Stimulated activated CD8-positive, alpha-beta memory T cell treated with anti-CD3 and anti-CD28 coated beads, Interleukin-4, amount 100 ng/mL, for 24 hours (primary cell): ENCODE results near the gene PIK3R3.
"Not testable (repeated sequence)": the region's sequence is repeated elsewhere in the genome, so short reads cannot be mapped to it uniquely, and the experiment has no call there.

ENCODE experiments used
- DNase-seq: peaks from one replicate; pipeline ENCODE4 v3.0.0-alpha.2; 2020; ENCODE audit warnings: low read depth

PIK3R3 gene

DNA sequence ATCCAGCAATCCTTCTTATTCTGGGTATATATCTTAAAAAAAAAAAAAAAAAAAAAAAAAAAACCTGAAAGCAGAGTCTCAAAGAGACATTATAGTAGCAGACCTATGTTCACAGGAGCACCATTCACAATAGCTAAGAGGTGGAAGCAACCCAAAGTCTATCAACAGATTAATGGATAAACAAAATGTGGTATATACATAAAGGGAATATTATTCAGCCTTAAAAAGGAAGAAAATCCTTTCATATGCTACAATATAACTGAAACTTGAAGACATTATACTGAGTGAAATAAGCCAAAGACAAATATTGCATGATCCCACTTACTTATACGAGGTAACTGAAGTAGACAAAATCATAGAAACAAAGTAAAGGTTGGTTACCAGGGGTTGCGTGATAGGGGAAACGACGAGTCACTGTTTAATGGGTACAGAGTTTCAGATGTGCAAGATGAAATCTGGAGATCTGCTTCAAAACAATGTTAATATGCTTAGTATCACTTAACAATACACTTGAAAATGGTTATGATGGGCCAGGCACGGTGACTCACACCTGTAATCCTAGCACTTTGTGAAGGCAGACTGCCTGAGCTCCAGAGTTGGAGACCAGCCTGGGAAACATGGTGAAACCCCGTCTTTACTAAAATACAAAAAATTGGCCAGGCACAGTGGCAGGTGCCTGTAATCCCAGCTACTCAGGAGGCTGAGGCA lies 29.5 kb downstream of the PIK3R3 start:
- DNase-seq, result no peak

DNA sequence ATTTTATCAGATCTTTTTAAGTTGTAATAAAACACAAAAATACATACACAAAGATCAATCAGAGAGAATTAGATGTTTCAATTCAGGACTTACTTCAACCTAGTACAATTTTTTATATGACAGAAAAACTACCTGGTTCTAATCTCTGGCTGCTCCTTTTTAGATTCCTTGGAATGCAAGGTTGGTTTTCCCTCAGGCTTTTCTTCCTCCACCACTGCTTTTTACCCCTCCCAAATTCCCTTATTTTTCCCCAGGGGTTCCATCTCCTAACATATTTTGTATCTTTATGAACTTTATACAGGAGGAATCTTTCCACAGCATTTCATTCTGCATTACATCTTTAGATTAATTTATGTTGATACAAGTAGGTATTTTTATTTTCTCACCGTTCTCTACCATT lies 33.2 kb downstream of the PIK3R3 start:
- DNase-seq, result no peak

DNA sequence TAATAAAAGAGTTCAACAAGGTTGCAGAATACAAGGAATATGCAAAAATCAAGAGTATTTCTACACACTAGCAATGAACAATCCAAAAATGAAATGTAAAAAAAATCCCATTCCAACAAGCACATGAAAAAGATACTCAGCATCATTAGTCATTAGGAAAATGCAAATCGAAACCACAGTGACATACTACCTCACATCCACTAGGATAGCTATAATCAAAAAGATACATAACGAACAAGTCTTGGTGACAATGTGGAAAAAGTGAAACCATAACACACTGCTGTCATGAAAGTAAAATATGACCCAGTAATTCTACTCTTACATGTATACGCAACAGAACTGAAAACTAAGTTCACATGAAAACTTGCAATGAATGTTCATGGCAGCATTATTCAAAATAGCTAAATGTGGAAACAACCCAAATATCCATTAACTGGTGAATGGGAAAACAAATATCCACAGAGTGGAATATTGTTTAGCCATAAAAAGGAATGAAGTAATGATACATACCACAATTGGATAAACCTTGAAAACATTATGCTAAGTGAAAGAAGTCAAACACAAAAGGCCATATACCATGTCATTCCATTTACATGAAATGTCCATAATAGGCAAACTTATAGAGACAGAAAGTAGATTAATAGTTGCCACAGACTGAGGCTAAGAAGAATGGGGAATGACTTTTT lies 34.3 kb downstream of the PIK3R3 start:
- no peak for DNase-seq

DNA sequence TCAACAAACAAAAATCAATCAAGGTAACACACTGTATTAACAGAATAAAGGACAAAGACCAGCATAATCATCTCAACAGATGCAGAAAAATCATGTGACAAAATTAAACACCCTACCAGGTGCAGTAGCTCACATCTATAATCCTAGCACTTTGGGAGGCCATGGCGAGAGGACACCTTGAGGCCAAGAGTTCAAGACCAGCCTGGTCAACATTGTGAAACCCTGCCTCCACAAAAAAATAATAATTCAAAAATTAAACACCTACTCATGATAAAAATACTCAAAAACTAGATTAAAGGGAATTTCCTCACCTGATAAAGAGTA lies 35.3 kb downstream of the PIK3R3 start:
- DNase-seq, result no peak

DNA sequence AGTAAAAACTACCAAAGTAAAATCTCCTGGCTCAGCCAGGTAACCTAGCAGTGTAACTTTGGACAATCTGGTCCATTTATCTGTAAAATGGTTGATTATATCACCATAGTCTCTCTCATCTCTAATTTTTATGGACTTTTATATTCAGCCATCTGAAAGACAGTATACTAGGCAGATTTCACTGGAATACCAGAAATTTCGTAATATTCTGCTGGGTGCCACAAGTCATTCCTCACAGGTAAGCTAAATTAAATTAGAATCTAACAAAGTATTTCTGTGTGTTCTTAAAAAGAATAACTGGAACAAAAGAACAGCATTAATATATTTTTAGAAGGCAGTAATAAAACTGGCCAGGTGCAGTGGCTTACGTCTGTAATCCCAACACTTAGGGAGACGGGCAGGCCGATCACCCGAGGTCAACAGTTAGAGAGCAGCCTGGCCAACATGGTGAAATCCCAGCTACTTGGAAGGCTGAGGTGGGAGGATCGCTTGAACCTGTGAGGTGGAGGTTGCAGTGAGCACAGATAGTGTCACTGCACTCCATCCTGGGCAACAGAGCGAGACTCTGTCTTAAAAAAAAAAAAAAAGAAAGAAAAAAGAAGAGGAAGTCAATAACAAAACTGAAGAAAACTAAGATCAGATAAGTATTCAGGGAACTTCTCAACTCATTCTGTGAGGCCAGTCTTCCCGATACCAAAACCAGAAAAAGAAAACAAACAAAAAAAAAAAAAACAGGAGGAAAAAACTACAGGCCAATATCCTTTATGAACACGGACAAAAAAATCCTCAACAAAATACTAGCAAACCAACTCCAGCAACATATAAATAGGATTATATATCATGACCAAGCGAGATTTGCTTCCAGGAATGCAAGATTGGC lies 35.9 kb downstream of the PIK3R3 start:
- no peak for DNase-seq

DNA sequence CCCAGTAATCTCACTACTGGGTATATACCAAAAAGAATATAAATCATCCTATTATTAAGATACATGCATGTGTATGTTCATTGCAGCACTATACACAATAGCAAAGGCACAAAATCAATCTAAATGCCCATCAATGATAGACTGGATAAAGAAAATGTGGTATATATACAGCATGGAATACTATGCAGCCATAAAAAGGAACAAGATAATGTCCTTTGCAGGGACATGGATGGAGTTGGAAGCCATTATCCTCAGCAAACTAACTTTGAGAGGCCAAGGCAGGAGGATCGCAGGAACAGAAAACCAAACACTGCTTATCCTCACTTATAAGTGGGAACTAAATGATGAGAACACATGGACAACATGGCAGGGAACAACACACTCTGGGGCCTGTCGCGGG lies 37.3 kb downstream of the PIK3R3 start:
- not testable (repeated sequence) for DNase-seq

DNA sequence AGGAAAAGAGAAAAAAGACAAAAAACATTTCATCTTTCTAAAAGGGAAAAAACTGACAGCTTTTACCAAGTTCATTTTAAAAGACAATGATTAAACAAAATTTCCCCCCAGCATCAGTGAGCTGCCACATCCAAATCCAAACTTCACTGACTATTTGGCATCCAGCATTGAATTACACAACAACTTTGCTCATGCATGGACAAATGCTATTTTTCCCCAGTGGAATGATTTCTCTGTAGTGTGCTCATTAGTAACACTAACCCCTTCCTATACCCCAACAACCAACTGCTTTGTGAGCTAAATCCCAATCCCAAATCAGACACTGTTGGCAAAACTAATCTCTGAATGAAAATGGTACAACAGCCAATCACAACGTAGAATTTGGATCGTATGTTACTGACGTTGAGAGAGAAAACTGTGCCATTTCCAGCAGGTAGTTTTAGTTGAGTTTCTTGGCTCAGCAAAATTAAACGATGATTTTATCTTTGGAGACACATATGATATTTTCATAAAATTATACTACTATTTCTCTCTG lies 37.9 kb downstream of the PIK3R3 start:
- DNase-seq, result no peak

DNA sequence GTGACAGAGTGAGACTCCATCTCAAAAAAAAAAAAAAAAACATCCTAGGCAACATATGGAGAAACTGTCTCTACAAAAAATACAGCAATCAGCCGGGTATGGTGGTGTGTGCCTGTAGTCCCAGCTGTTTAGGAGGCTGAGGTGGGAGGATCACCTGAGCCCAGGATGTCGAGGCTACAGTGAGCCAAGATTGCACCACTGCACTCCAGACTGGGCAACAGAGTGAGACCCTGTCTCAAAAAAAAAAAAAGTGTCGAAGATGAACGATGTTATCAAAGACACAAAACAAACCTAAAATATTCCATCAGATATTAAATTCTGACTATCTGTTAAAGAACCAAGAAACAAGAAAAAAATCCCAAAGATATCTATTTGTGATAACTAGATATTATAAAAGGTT lies 38.6 kb downstream of the PIK3R3 start:
- DNase-seq, result not testable (repeated sequence)

DNA sequence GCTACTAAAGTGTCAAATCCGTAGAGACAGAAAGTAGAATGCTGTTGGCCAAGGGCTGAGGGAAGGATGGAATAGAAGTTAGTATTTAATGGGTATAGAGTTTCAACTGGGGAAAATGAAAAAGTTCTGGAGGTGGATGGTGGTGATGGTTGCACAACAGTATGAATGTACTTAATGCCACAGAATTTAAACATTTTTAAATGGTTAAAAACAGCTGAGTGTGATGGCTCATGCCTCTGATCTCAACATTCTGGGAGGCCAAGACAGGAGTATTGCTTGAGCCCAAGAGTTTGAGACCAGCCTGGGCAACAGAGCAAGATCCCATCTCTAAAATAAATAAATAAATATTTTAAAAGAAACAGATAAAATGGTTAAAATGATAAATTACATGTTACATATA lies 44.5 kb downstream of the PIK3R3 start:
- no peak for DNase-seq

DNA sequence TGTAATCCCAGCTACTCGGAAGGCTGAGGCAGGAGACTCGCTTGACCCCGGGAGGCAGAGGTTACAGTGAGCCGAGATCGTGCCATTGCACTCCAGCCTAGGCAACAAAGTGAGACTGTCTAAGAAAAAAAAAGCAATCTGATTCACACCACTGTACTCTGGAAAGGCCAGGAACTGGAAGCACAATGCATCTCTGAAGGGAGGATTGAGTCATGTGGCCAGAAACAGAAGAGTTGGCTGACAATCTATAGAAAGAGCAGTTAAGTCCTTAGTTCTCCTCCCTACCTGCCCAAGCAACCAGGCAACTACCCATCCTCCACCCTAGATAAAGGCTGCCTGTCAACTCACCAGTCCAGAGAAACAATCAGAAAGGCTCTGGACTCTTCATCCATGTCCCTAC lies 45.9 kb downstream of the PIK3R3 start:
- no peak for DNase-seq

DNA sequence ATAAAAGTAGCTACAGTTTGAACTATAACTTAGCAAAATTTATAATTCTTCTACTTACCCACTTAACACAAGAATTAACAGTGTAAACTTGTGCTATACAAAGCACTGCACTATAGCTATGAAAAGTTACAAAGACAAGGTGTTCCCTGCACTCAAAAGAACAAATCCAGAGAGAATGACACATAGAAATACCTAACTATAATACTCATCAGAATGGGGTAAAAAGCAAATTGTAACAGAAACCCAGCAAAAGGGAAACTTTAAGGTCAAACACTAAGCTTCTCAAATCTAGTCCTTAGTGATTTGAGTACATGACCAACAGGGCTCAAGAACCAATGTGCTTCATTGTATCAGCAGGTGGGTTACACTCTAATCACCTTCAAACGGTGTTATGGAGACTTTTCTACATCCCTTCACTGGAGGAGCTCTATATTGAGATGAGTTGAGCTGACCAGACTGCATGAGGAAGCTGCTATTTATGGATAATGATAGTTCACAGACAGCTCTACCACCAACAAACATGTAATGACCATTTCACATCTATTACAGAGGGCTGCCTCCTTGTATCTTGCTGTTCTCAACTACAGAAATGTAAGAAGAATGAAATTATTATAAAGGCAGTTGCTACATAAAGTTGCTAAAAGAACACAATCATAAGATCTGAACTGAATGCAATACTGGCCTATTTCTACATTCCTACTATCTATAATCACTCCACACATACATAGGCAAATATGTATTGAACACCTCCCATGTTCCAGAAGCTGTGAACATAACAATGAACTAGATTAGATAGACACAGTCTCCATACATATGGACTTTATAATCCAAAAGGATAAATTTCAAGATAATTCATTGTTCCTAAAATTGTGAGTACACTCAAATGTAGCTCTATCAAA lies 47.6 kb downstream of the PIK3R3 start:
- no peak for DNase-seq

DNA sequence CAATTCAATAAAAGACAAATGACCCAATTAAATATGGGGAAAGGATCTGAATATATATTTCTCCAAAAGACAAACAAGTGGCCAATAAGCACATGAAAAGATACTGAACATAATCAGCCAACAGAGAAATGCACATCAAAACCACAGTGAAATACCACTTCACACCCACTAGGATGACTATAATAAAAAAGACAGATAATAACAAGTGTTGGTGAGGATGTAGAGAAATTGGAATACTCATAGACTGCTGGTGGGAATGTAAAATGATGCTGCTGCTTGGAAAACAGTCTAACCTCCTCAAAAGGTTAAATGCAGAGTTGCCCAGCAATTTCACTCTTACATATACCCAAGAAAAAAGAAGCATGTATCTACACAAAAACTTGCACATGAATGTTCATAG lies 48.9 kb downstream of the PIK3R3 start:
- DNase-seq, result no peak

DNA sequence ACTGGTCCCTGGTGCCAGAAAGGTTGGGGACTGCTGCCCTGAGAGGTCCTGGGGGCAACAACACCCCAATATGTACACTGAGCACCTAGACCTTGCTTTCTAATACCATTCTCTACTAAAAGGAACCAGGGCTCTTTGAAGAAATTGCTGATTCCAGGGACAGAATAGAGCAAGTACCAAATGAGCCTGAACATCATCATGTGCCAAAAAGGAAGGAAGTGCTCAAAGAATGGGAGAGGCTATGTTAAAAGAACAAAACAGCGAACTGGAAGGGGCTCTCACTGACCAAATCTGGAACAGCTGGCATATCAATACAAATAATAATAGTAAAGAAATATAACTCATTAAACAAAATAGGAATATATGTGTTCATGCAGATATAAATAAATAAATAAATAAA lies 50.8 kb downstream of the PIK3R3 start:
- no peak for DNase-seq

DNA sequence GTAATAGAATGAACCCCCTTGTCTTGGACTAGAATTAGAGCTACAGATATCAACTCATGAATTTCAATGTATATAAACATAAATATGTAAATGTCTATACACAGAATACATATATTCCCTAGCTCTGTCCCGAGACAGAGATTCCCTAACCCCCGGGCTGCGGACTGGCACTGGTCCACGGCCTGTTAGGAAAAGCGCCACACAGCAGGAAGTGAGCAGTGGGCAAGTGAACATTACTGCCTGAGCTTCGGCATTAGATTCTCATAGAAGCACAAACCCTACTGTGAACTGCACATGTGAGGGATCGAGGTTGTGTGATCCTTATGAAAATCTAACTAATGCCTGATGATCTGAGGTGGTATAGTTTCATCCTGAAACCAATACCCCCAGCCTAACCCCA lies 51.2 kb downstream of the PIK3R3 start:
- no peak for DNase-seq

DNA sequence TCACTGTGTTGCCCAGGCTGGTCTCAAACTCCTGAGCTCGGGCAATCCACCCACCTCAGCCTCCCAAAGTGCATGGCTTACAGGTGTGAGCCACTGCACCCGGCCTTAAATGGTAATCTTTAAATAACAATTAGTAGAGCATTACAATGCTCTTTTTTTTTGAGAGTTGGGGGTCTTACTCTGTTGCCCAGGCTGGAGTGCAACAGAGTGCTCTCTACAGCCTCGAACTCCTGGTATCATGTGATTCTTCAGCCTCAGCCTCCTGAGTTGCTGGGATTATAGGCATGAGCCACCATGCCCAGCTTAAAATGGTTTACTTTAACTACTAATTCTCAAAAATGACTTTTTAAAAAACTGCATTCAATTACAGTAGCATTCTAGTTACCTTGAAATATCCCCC lies 52.2 kb downstream of the PIK3R3 start:
- DNase-seq, result no peak

DNA sequence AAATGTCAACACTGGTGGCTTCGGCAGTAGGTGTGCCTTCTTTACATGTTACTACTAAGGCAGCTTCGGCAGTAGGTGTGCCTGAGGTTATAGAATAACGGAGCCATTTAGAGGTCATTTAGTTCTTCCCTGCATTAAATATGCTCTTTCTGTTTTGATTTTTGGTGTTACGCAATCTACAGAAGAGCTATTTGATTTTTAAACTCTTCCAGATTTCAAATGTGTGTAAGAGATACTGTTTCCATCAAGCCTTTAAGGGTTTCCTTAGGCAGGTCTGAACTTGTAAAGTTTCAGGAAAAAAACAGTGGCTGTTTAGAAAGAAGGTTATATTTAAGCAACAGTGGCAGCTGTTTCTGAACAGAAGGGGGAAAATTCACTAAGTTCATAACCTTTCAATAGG lies 54.8 kb downstream of the PIK3R3 start:
- DNase-seq, result no peak

DNA sequence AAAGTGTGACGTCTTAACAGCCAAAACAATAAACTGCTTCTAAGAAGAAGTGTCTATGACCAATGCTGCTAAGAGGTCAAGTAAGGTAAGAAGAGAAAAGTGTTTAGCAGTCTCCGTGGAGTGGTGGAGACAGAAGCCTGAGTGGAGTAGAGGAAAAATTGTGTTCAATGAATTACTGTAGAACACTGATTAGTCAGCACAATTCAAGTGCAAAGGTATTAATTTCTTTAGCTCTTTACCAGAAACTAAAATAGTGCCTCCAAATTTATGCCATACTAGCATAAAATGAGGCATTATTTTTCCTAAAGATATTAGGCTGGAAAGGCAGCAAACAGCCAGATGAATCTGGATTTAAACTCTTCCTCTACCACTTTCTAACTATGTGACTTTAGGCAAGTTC lies 56.1 kb downstream of the PIK3R3 start:
- DNase-seq, result no peak

DNA sequence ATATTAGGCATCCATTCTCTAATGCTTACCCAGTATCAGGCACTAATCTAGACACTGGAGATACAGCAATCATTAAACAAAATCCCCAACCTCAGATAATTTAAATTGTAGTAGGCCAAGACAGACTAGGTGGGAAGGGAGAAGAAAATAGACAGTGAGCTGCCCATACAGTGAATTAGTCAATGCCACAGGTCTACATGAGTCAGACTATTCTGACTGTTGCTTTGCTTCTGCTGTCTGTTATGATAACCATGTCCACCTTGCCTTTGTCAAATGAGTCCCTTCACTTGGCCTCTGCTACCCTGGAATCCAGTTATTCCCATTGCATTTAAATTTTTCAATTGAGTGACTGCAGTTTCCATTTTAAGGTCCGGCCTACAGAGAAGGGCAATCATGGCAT lies 59.5 kb downstream of the PIK3R3 start:
- no peak for DNase-seq

DNA sequence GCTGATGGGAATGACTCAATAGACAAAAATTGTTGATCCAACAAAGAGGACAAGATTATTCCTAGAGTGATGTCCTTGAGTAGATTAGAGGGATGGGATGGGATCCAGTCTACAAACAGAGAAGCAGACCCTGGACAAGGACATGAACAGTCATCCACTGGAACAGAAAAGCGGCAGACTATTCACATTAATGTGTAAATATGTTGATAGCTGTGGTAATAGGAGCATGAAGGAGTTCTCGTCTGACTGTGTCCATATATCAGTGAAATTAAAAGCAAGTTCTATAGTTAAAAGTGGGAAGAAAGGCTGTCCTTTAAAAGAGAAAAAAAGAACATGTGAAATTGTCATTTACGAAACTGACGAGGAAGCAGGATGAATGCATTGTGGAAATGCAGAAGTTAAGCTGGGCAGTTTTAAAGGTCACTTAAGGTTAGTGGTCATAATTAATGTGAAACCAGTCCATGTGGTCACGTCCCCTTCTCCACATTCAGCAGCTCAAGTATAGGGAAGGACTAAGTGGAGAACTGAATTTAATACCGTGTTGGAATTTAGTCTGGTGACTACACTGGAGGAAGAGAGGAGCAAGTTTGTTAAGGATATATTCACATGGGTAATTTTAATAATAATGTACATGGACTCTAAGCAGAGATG lies 62.1 kb downstream of the PIK3R3 start:
- DNase-seq, result no peak

DNA sequence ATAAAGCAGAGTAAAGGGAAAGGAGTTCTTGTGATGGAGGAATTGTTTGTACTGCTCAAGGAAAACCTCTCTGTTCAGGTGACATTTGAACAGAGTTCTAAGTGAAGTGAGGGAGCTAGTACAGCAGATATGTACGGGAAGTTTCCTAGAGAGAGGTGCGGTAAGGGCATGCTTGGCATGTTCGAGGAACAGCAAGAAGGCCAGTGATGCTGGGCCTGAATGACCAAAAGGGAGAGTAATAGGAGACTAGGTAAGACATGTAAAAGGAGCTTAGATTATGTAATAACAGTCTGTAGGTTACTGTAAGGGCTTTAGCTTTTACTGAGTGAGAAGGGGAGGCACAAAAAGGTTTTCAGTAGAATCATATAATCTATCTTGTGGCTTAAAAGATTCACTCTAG lies 63.9 kb downstream of the PIK3R3 start:
- DNase-seq, result no peak

DNA sequence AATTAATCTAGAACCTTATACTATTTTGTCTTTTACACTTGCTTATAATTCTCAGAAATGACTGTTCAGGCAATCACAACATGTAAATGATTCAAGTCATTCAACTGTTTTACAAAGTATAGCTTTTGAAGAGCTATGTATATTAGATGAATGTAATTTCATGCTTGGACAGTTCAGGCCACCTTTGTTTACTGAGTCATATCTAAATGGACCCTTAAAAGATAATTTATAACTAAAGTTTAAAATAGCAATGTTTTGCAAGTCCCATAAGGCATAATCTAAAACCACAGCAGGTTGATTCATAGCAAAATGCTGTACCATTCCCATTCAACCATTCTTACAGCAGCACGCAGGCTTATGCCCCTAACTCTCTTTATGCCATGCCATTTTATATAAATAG lies 64.8 kb downstream of the PIK3R3 start:
- DNase-seq, result no peak
